Fibroblast of pulmonary artery (primary cell): ENCODE measurements around the gene THAP2.

Experiments
- DNase-seq: peaks from one replicate; pipeline ENCODE4 v3.0.0-alpha.2; 2010; ENCODE audit warnings: low read depth
- H3K4me3 ChIP-seq: replicated peaks from 2 replicates; pipeline ENCODE4 v1.5.1; 2011; ENCODE audit warnings: low read depth, mild to moderate bottlenecking, control low read depth, low read length, moderate library complexity
- CTCF ChIP-seq: IDR thresholded peaks from 2 replicates; pipeline ENCODE4 v1.5.1; 2011; ENCODE audit warnings: mild to moderate bottlenecking, control low read depth, low read length, inconsistent platforms; ENCODE audit errors: missing control alignments

The THAP2 gene

GRCh38 chr12:71636704-71637115 is 27.4 kb upstream of the THAP2 start:
- peak; percentile 85 for DNase-seq
- TF ChIP-seq CTCF = peak; percentile 93
- H3K4me3 ChIP-seq = no peak overlapping the region

GRCh38 chr12:71638499-71638898 is 25.6 kb upstream of the THAP2 start:
- no peak overlapping the region for H3K4me3 ChIP-seq
- DNase-seq = no peak
- no peak for TF ChIP-seq CTCF

GRCh38 chr12:71639341-71639760 is 24.8 kb upstream of the THAP2 start:
- DNase-seq = no peak
- no peak overlapping the region for H3K4me3 ChIP-seq
- peak; percentile 22 for TF ChIP-seq CTCF

- no peak for DNase-seq
- TF ChIP-seq CTCF = no peak
These were observed 23.8 kb upstream of the THAP2 start for GRCh38 chr12:71640316-71640715.

GRCh38 chr12:71641390-71641789 is 22.7 kb upstream of the THAP2 start:
- no peak overlapping the region for H3K4me3 ChIP-seq
- no peak for DNase-seq
- no peak for TF ChIP-seq CTCF

More at GRCh38 chr12:71640316-71640715, 23.8 kb upstream of the THAP2 start:
- no peak overlapping the region for H3K4me3 ChIP-seq

- H3K4me3 ChIP-seq = no peak overlapping the region
- no peak for TF ChIP-seq CTCF
- DNase-seq = no peak
These were observed 21.8 kb upstream of the THAP2 start for GRCh38 chr12:71642264-71642663.

- H3K4me3 ChIP-seq = no peak overlapping the region
- TF ChIP-seq CTCF = no peak
- no peak for DNase-seq
These were observed 18.8 kb upstream of the THAP2 start for GRCh38 chr12:71645268-71645667.
